A549 (cell line): ENCODE measurements around the gene VSIR. TPM values are rescaled to one million over a fixed set of nuclear protein-coding genes. Genes with fewer than 3 reads are reported as not detected.

ENCODE experiments used
- ATAC-seq, 2 experiments: fragments of 200-7000 bp in 1 of 2; fragments of >200 bp in 1 of 2; cut with Nextera tagmentation in 1 of 2; cut with Tn5 transposase in 1 of 2; 3 replicates each; pipeline versions ENCODE4 v1.8.0 to v1.9.1; 2018 to 2020; ENCODE audit warnings: mild to moderate bottlenecking in 1 of 2, moderate library complexity in 1 of 2
- CTCF ChIA-PET: fragments of 300-600 bp; sonication (Branson Sonifier 250); formaldehyde crosslinking; extraction: SDS; loops from one replicate; lab custom pipeline; 2021; ENCODE audit warnings: antibody characterized with exemption, inconsistent platforms; lab: Yijun Ruan, JAX
- POLR2A ChIA-PET: fragments of 350-600 bp; formaldehyde crosslinking; extraction: SDS; loops from one replicate; lab custom pipeline; 2021; ENCODE audit warnings: antibody characterized with exemption, inconsistent platforms; lab: Yijun Ruan, JAX
- DNase-seq, 2 experiments: peaks; one replicate each; pipeline versions ENCODE4 v3.0.0 to v3.0.0-alpha.2; 2011 to 2016; ENCODE audit warnings: low read depth in 1 of 2, low spot score in 1 of 2
- FAIRE-seq: peaks from 2 replicates; lab custom pipeline; 2011; peaks lifted over from hg19 to GRCh38; lab: Jason Lieb, UNC
- H3K27ac ChIP-seq, 2 experiments: fragments of >200 bp; sonication (Bioruptor Twin); formaldehyde crosslinking; 3 replicates each; pipeline ENCODE4 v1.5.1; 2016 to 2017
- H3K4me1 ChIP-seq: fragments of >200 bp; sonication (Bioruptor Twin); formaldehyde crosslinking; 3 replicates; pipeline ENCODE4 v1.6.1; 2016
- H3K4me2 ChIP-seq: fragments of >200 bp; sonication (Bioruptor Twin); formaldehyde crosslinking; 3 replicates; pipeline ENCODE4 v1.6.1; 2016
- H3K4me3 ChIP-seq: fragments of >200 bp; sonication (Bioruptor Twin); formaldehyde crosslinking; 3 replicates; pipeline ENCODE4 v1.5.1; 2016
- H3K9me3 ChIP-seq: fragments of >200 bp; sonication (Bioruptor Twin); formaldehyde crosslinking; 3 replicates; pipeline ENCODE4 v1.6.1; 2016
- CBX2 ChIP-seq: fragments of 200-600 bp; sonication (generic); IDR thresholded peaks from 2 replicates; pipeline ENCODE4 v1.6.1; 2016; ENCODE audit warnings: low read depth, mild to moderate bottlenecking, borderline replicate concordance
- EHF ChIP-seq: fragments of 250-450 bp; sonication (Bioruptor Pico); IDR thresholded peaks from 2 replicates; pipeline ENCODE4 v1.5.0; 2020; ENCODE audit warnings: mild to moderate bottlenecking
- FOSB ChIP-seq: fragments of 250-450 bp; sonication (Bioruptor Pico); IDR thresholded peaks from 2 replicates; pipeline ENCODE4 v1.5.0; 2020; ENCODE audit warnings: mild to moderate bottlenecking, moderate library complexity
- HDAC2 ChIP-seq: fragments of 200-600 bp; sonication (generic); IDR thresholded peaks from 2 replicates; pipeline ENCODE4 v1.6.1; 2016
- HEYL ChIP-seq: fragments of 250-450 bp; sonication (Bioruptor Pico); IDR thresholded peaks from 2 replicates; pipeline ENCODE4 v1.8.0; 2021; ENCODE audit warnings: mild to moderate bottlenecking, moderate library complexity
- HMGXB4 ChIP-seq: fragments of 250-450 bp; sonication (Bioruptor Pico); IDR thresholded peaks from 2 replicates; pipeline ENCODE4 v1.5.0; 2021; ENCODE audit warnings: mild to moderate bottlenecking, moderate library complexity, borderline replicate concordance
- HOXB13 ChIP-seq: fragments of 250-450 bp; sonication (Bioruptor Pico); IDR thresholded peaks from 2 replicates; pipeline ENCODE4 v1.5.0; 2020; ENCODE audit warnings: low read depth, mild to moderate bottlenecking, moderate library complexity
- HOXB5 ChIP-seq: fragments of 250-450 bp; sonication (Bioruptor Pico); IDR thresholded peaks from 2 replicates; pipeline ENCODE4 v1.5.0; 2020; ENCODE audit warnings: mild to moderate bottlenecking, moderate library complexity
- MYC ChIP-seq: IDR thresholded peaks from 2 replicates; pipeline ENCODE4 v1.6.1; 2012; ENCODE audit warnings: mild to moderate bottlenecking, inconsistent platforms, low read length, improper control_type of control experiment, borderline replicate concordance
- POLR2A ChIP-seq: IDR thresholded peaks from 2 replicates; pipeline ENCODE4 v1.6.1; 2012; ENCODE audit warnings: mild to moderate bottlenecking, low read length
- POLR2AphosphoS2 ChIP-seq: conservative IDR thresholded peaks from 2 replicates; pipeline ENCODE4 v1.6.1; 2012; ENCODE audit warnings: low read length, improper control_type of control experiment, inconsistent platforms
- RAD21 ChIP-seq, 2 experiments: fragments of >200 bp in 1 of 2; sonication (Bioruptor Twin) in 1 of 2; formaldehyde crosslinking in 1 of 2; IDR thresholded peaks in 1 of 2; conservative IDR thresholded peaks in 1 of 2; 2 replicates in 1 of 2; 3 replicates in 1 of 2; pipeline ENCODE4 v1.6.1; 2012 to 2018; ENCODE audit warnings: inconsistent platforms in 1 of 2
- RCOR1 ChIP-seq: fragments of 150-350 bp; IDR thresholded peaks from 2 replicates; pipeline ENCODE4 v1.6.1; 2014; ENCODE audit warnings: antibody characterized with exemption, low read length, low read depth
- RFX5 ChIP-seq: fragments of 450-650 bp; IDR thresholded peaks from 2 replicates; pipeline ENCODE4 v1.7.1; 2014; ENCODE audit warnings: antibody characterized with exemption, mild to moderate bottlenecking, moderate library complexity
- ZC3H11A ChIP-seq: fragments of 450-650 bp; IDR thresholded peaks from 2 replicates; pipeline ENCODE4 v1.6.1; 2014; ENCODE audit warnings: antibody characterized with exemption, mild to moderate bottlenecking
- ZFP36 ChIP-seq: fragments of 450-650 bp; IDR thresholded peaks from 2 replicates; pipeline ENCODE4 v1.6.1; 2014; ENCODE audit warnings: borderline replicate concordance; ENCODE audit not compliant: partially characterized antibody
- ZSCAN20 ChIP-seq: fragments of 250-450 bp; sonication (Bioruptor Pico); IDR thresholded peaks from 2 replicates; pipeline ENCODE4 v1.8.0; 2022; ENCODE audit warnings: mild to moderate bottlenecking, moderate library complexity
- WGBS: methylation state at CpG from one replicate; pipeline ENCODE4 v1.1.6; 2017; ENCODE audit errors: missing lambda C conversion rate; 5-methylcytosine and 5-hydroxymethylcytosine counted together
- polyA plus RNA-seq, 4 experiments: library from polyadenylated mRNA; depleted of rRNA in 3 of 4; stranded (reverse); fragments of >200 nt; fragmentation: RNase III in 1 of 4; extraction: RNeasy Plus Mini Kit Qiagen cat#74134 plus additional on column Dnase treatment in 1 of 4; gene quantifications; 2 replicates in 3 of 4; 3 replicates in 1 of 4; pipeline ENCODE4 v1.2.3, GENCODE V29; 2011 to 2017
- TF ChIP-seq, protein P1 (sequence below): IDR thresholded peaks from 2 replicates; pipeline ENCODE4 v1.6.1; 2012
- TF ChIP-seq, protein P2 (sequence below): IDR thresholded peaks from 2 replicates; pipeline ENCODE4 v1.6.1; 2012; ENCODE audit warnings: low read depth, borderline replicate concordance
- TF ChIP-seq, protein P3 (sequence below): fragments of 450-650 bp; IDR thresholded peaks from 2 replicates; pipeline ENCODE4 v1.6.1; 2014; ENCODE audit warnings: antibody characterized with exemption

Gene VSIR
- polyA plus RNA-seq, 2 of the 4 experiments (the other 2 are of a cell fraction), result 15.5 to 18.5 TPM

- no peak for DNase-seq
- POLR2A ChIA-PET, result interaction anchor here (1.1 kb wide), 1 partner anchor 388 kb away, joined by 5 read pairs; the partner anchor contains the start of gene SLC29A3
- WGBS, result 75% methylated on average over 21 of the region's 35 CpGs
- Histone ChIP-seq H3K4me3 (no peak overlapping the region), H3K4me2 (no peak overlapping the region), H3K27ac (no peak overlapping the region), H3K4me1 (peaks cover 11% of the 10 kb centered on the region; the same call in 2 of the 3 replicates)
- FAIRE-seq, result no peak
- ATAC-seq, result no peak
- CTCF ChIA-PET, result interaction anchor here (0.7 to 9.3 kb wide), 25 partner anchors 10 to 404 kb away, joined by 3 to 133 read pairs (median 4); partner anchors contain the start of genes C10orf105, CDH23, SLC29A3 and VSIR
- no peak for TF ChIP-seq HEYL
- no peak for TF ChIP-seq HDAC2
- no peak for TF ChIP-seq MYC
- TF ChIP-seq, protein P1, sequence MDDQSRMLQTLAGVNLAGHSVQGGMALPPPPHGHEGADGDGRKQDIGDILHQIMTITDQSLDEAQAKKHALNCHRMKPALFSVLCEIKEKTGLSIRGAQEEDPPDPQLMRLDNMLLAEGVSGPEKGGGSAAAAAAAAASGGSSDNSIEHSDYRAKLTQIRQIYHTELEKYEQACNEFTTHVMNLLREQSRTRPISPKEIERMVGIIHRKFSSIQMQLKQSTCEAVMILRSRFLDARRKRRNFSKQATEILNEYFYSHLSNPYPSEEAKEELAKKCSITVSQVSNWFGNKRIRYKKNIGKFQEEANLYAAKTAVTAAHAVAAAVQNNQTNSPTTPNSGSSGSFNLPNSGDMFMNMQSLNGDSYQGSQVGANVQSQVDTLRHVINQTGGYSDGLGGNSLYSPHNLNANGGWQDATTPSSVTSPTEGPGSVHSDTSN, result no peak
- TF ChIP-seq RFX5, result no peak
- no peak for TF ChIP-seq HOXB5 (CRISPR knock-in tag)
- TF ChIP-seq, protein P2, sequence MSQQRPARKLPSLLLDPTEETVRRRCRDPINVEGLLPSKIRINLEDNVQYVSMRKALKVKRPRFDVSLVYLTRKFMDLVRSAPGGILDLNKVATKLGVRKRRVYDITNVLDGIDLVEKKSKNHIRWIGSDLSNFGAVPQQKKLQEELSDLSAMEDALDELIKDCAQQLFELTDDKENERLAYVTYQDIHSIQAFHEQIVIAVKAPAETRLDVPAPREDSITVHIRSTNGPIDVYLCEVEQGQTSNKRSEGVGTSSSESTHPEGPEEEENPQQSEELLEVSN, result no peak
- TF ChIP-seq RCOR1, result no peak
- no peak for TF ChIP-seq ZC3H11A
- TF ChIP-seq ZFP36, result no peak
- TF ChIP-seq POLR2AphosphoS2, result no peak
- TF ChIP-seq, protein P3, sequence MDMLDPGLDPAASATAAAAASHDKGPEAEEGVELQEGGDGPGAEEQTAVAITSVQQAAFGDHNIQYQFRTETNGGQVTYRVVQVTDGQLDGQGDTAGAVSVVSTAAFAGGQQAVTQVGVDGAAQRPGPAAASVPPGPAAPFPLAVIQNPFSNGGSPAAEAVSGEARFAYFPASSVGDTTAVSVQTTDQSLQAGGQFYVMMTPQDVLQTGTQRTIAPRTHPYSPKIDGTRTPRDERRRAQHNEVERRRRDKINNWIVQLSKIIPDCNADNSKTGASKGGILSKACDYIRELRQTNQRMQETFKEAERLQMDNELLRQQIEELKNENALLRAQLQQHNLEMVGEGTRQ, result no peak
- no peak for TF ChIP-seq RAD21 (conservative IDR thresholded peaks at IDR 0.05 in 1 of 2, IDR thresholded peaks at IDR 0.05 in 1 of 2)
- TF ChIP-seq, all 56 proteins: peak for 0
- H3K9me3 ChIP-seq, result no peaks in the 10 kb centered on the region
These were observed 66.9 kb downstream of the VSIR start for GRCh38 chr10:71706216-71707121.

DNA sequence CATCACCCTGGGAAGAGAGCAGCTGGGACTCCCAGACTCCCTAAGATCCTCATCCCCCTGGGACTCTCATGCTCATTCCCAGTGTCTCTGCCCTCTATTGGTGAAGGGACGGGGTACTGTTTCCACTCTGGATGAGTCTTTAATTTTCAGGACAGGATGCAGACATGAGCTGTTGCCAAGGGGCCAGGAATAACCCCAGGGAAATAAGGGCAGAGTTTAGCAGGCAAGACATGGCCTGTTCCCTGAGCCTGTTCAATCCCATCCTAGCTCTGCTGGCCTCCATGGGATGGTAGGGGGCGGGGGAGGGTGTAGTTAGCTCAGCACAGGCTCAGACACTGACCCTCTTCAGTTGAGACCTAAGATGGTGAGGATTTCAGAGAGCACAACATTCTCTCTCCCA, 67.7 kb downstream of the VSIR start:
- Histone ChIP-seq H3K4me1 (peaks cover 11% of the 10 kb centered on the region; the same call in 2 of the 3 replicates), H3K4me2 (no peak overlapping the region), H3K4me3 (no peak overlapping the region), H3K27ac (no peak overlapping the region), H3K9me3 (no peaks in the 10 kb centered on the region)
- ATAC-seq (peak in 1 of 2 experiments; percentile 8; a peak in 1 of 6 replicates), DNase-seq (no peak), FAIRE-seq (no peak)
- ChIA-PET CTCF (interaction anchor here (0.7 to 9.3 kb wide), 17 partner anchors 10 to 389 kb away, joined by 3 to 133 read pairs (median 4); partner anchors contain the start of genes C10orf105, CDH23, SLC29A3 and VSIR), POLR2A (interaction anchor here (1.1 kb wide), 1 partner anchor 387 kb away, joined by 5 read pairs; the partner anchor contains the start of gene SLC29A3)
- WGBS, result 54% methylated on average over 1 of the region's 2 CpGs
- TF ChIP-seq POLR2A, result no peak

GRCh38 chr10:71704816-71705215, 68.5 kb downstream of the VSIR start:
- H3K4me1 ChIP-seq, result peaks cover 11% of the 10 kb centered on the region; the same call in 2 of the 3 replicates
- H3K4me2 ChIP-seq, result no peak overlapping the region
- H3K27ac ChIP-seq, result no peak overlapping the region
- no peaks in the 10 kb centered on the region for H3K9me3 ChIP-seq
- FAIRE-seq (no peak), DNase-seq (no peak), ATAC-seq (no peak)
- CTCF ChIA-PET, result interaction anchor here (0.8 to 9.3 kb wide), 13 partner anchors 9 to 388 kb away, joined by 3 to 133 read pairs (median 3); partner anchors contain the start of genes CDH23 and SLC29A3
- H3K4me3 ChIP-seq, result no peak overlapping the region
- no peak for TF ChIP-seq POLR2A
- TF ChIP-seq CBX2, result no peak
- TF ChIP-seq, protein P2, result no peak
- TF ChIP-seq FOSB (CRISPR knock-in tag), result no peak
- no peak for TF ChIP-seq EHF (CRISPR knock-in tag)
- TF ChIP-seq ZSCAN20, result no peak
- no peak for TF ChIP-seq HMGXB4
- TF ChIP-seq HOXB13 (CRISPR knock-in tag), result no peak
- 94% methylated on average over 15 of the region's 18 CpGs for WGBS
- POLR2A ChIA-PET, result interaction anchor here (1.1 kb wide), 1 partner anchor 386 kb away, joined by 5 read pairs; the partner anchor contains the start of gene SLC29A3
